Muscle of back (tissue), 11 donors: ENCODE results near the gene OBSL1. TPM values are rescaled to one million over a fixed set of nuclear protein-coding genes. Genes with fewer than 3 reads are reported as not detected.

Source experiments
- DNase-seq, 3 donors: peaks; one replicate each; pipeline versions ENCODE4 v3.0.0 to v3.0.0-alpha.2; 2013
- polyA plus RNA-seq, 10 donors: library from polyadenylated mRNA; unstranded; fragments of 120-200 nt; gene quantifications; one replicate each; pipeline ENCODE4 v1.2.1, GENCODE V29; 2013; ENCODE audit not compliant: insufficient read length in 10 of 10

OBSL1 gene
- polyA plus RNA-seq, 10 donors = 94.0 to 139 (median 117) TPM

DNA sequence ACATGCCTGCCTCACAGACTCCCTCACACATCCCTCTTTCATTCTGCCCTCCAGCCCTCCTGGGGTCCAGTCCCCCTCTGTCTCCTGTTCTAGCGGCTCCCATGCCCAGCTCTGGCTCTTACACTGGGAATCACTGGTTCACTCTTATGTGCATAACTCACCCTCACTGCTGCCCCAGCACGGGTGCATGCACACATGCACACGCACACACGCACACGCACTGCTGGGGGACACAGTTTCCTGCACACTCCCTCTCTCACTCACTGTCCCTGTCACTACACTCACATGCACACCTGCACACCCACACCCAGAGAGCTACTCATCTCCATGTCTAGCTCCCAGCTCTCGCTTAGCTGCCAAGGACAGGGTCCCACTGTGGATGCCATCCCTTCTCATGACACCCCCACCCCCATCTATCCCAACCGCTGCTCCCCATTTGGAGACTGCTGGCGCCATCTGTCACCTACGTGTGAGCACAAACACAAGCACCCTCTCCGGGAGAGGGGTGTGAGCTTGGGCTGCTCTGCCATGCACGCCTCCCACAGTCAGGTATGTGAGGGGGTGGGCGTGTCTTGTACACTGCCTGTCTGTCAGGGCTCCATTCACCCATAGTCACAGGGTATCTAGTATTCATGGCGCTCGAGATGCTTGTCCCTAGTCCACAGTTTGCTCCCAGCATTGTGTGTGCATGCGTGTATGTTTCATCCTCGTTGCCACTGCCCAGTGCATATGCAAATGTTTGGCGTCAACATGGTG lies 55.3 kb downstream of the OBSL1 start:
- no peak for DNase-seq

DNA sequence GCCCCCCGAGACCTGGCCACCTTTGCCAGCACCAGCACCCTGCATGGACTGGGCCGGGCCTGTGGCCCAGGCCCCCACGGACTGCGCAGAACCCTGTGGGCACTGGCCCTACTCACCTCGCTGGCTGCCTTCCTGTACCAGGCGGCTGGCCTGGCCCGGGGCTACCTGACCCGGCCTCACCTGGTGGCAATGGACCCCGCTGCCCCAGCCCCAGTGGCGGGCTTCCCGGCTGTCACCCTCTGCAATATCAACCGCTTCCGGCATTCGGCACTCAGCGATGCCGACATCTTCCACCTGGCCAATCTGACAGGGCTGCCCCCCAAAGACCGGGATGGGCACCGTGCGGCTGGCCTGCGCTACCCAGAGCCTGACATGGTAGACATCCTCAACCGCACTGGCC lies 56.5 kb downstream of the OBSL1 start:
- DNase-seq = no peak

DNA sequence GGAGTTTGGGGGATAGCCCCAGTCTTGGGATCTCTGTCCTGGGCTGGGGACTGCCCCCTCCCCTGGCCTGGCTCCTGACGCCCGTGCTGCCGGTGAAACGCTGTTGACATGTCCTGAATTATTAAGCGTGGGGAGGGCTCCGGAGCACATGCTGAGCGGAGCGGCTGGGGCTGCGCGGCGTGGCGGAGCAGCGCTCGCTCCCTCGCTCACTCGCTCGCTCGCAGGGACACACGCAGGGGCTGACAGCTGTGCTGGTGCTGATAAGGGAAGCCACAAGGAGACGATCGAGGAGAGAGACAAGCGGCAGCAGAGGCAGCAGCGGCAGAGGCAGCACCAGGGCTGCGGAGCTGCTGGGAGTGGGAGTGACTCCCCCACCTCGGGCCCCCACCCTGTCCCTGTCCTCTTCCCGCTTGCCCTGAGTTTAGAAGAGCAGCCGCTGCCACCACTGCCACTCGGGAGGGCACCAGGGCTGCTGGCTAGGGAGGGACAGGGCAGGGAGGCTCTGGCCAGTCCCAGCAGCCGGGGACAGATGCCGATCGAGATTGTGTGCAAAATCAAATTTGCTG lies 57.1 kb downstream of the OBSL1 start, which contains the start of gene ASIC4:
Gene ASIC4, plus strand, starts transcription at position 287 of the 566 bp plus-strand sequence. Its CDS starts 243 bp downstream, at position 530.
- peak in 1 of 3 donors; percentile 52 for DNase-seq

DNA sequence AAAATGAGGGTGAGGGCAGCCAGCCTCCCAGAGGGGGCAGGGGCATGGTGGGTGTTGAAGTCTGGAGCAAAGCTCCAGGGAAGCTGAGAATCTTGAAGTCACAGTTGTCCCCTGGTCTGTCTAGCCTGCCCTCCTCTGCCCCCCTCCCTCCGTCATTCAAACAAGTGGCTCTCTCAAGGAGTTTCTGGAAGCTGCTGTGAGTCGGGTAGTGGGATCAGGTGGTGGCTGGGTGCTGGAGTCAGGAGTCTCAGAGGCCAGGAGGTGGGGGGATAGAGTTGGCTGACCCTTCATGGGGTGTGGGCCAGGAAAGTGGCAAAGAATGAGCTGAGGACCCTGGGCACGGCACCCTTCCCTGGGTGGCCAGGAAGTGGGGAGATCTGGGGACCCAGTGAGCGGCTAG lies 57.6 kb downstream of the OBSL1 start:
- DNase-seq = no peak

DNA sequence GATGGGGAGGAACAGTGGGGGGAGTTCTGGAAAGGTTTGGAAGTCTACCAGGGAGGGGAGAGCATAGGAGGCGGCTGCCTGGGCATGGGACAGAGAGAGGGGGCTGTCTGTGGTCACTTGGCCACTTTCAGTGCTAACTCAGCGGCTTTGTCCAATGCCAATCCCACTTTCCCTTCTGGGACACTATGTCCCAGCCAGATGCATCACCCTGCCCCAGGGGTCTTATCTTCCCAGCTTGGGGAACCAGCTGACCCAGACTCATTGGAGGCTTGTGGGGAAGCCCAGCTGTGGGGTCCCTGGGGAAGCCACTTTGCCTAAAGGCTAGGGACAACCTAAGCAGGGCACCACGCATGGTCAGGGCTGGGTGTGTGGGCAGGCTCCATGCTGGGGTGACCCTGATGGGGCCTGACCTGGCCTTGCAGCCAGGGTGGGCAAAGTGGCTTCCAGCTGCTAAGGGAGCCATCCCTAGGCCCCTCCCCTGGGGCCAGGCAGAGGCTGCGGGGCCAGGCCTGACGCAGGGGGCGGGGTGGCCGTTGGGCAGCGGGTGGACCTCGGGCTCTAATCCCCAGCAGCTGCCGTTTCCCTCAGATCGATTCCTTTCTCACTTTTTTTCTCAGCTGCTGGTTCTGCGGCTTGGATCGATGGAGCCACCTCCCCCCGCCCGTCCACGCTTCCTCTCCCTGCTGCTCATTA lies 58.7 kb downstream of the OBSL1 start:
- DNase-seq = peak in 1 of 3 donors; percentile 38

DNA sequence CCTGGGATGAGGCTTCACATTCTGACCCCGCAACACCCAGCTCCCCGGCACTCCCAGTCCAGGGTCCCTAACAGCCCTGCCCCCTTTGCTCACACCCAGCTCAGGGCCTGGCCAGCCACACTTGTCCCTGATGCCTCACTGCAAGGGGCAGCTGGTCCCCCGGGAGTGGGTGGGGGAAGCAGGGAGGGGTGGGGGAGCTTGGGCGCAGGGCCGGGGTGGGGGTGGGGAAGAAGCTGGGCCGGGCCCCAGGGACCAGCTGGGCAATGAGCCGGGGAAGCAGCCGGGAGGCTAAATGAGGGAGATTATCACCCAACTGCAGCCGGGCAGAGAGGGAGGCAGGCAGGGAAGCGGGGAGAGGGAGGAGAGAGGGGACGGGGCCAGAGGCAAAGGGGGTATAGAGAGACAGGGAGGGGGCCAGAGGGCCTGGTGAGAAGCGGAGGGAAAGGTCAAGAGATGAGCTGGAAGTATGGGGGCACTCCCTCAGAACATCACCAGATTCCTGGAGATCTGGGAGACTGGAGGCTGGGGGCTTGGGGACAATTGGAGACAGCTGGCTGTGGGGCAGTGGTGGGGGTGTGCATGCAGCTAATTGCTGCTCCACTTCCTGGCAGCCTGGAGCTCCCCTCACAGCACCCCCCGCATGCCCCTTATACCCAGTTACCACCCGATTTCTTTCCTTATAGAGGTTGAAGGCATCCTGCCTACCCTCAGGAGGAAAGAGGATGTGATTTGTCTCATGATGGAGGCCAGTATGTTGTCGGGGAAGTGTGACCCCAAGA lies 59.6 kb downstream of the OBSL1 start:
- DNase-seq = no peak

DNA sequence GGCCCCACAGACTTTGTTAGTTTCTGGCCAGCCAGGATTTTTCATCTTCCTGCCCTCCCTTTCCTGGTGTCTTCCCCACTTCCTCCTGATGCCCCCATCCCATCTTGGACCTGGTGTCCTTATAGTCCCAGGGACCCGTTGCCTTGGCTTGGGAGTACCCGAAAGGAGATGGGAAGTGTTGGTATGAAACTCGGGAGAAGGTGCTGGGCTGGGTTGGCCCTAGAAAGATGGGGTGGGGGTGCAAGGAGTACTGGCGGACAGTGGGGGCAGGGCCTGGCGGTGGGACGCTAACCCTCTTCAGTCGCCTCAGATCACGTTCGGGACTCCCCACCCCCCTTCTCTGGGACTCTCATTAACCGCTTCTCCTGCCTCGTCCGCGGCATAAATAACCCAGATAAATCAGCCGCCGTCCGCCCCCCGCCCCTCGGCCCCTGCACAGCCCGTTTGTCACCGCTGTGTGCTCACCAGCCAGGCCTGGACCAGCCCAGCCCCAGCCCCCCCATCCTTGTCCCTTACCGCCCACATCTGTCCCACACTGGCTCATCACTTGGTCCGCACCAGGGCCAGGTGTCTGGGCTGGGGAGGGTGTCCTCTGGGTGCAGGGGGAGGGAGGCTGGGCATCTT lies 60.7 kb downstream of the OBSL1 start:
- DNase-seq = no peak

DNA sequence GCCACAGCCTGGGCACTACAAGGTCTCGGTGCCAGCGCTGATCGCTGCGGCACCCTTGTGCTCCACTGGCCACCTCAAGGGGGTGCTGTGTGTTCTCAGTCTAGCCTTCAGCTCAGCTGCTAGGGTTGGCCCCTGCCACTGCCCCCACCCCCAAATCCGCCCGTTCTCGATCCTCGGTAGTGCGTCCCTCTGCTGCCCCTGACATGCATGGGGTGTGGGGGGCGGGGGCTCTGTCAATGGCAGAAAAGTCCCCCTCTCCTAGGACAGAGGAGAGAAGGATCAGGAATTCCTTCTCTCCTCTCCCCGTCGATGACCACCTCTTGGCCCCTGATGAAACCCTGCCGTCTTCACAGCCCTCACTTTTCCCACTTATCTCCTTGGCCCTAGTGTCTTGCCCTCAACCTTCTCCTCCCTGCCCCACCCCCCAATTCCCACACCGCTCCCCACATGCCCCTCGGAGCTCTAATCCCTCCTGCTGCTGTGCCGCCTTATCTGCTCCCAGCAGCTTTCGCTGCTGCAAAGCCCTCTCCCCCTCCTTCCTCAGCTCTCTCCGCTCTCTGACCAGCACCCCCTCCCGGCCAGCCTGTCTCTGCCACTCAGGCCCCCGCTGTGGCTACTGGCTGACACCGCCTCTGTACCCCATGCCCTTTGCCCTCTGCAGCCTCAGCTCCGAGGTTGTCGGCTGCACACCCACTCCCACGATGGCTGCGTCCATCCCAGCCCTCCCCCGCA lies 61.4 kb downstream of the OBSL1 start:
- peak in 2 of 3 donors; percentile 63 to 84 for DNase-seq

DNA sequence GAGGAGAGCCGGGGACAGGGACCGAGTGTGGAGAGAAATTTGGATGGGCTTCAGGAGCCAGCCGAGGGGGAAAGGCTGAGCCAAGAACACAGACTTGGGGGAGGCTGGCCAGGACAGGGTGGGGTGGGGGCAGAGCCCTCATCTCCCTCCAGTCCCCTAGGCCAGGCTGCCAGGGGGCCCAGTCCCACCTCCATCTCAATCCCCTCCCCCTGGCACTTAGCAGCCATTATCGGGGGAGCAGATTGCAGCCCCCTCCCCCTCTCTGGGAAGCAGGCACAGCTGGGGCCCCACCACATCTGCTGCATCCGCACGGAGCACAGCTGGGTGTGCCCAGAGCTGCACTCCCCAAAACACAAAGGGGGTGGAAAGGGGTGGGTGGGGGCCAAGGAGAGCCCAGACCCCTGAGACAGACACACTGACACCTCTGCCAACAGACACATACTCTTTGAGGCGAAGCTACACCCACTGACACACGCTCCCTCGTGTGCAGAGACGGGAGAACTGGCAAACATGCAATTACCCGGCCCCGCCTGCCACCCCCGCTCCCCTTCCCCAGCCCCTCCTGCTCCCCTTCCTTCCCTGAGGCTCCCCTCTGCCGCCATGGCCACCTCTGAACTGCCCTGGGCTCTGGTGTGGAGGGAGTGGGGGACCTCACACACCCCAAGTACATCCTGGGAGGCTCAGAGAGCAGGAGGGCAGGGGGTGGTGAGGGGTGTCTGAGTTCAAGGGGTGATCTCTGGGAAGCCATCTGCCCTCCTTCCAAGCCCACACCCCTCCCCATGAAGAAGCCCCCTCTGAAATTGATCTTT lies 62.2 kb downstream of the OBSL1 start:
- peak in 1 of 3 donors; percentile 71 for DNase-seq

DNA sequence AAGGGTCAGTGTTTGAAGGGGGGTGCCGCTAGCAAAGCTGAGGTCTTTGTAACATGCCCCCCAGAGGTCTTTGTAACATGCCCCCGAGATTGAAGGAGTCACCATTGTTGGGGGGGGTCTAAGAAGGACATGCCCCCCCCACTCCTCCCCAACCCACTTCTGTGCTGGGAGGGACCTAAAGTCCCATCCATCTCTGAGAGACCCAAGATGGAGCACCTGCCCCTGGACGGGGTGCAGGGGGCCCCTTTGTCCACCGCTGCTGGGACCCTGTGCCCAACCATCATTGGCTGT lies 63.0 kb downstream of the OBSL1 start:
- no peak for DNase-seq

DNA sequence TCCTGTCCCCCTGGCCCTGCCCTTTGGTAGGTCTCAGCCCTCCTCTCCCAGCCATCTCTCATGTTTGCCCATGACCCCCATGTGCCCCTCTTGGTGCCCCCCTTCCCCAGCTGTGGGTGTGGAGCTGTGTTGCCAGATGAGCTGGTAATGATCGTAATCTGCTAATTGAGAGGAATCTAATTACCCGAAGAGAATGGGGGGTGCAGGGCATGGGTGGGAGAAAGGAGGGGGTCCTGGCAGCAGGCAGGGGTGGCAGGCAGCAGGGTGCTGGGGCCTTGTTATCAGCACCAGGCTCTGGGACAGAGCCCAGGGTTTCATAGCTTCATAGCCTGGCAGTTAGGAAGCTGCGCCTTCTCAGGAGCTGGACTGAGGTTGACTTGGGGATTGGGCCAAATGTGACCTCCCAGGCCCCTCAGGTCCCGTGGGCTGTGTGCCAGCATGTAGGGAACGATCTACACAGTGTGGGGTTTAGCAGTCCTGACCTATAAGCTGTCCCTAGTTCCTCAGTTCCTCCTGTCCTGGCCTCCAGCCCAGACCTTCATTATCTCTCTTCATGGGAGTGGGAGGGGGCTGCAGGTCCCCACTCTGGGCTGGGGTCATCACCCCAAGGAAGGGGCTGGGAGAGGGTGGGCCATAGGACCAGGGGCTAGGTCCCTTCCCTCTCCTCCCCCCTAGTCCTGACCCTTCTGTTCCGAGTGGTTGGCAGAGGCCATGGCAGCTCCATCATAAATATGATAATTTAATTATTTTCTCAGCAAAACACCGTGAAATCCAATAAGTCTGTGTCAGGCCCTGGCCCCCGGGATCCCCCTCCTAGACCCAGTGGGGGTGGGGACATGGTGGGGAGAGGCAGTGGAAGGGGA lies 63.5 kb downstream of the OBSL1 start:
- no peak for DNase-seq

DNA sequence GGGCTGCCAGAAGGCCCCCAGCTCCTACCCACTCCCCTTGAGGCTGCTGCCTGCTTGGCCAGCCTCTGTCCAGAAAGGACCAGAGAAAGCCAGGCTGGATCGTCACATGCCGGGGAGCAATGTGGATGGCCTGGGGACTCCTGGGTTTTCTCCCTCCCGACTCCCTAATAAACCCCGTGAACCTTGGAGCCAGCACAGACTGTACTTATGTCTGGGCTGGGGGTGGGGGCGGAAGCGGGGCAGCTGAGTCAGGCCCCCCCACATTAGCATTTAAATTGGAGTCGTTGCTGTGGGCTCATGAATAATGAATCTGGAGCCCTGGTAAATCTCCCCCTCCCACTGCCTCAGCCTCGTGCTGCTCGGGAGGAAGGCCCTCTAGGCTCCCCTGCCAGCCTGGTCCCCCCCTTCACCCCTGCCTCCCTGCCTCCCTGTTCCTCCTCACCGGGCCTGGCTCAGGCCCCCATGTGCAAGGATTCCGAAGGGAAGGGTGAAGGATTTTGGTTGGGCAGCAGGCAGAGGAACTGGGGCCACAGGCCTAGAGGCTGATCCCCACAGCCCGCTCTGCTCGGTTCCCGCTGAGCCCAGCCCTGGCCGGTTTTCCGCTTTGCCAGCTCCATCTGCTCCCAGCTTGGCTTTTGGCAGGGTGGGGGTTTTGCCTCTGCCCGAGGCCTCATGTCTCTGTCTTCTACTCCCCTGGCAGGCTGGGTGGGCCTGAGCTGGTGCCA lies 64.4 kb downstream of the OBSL1 start:
- DNase-seq = peak in 1 of 3 donors; percentile 62

DNA sequence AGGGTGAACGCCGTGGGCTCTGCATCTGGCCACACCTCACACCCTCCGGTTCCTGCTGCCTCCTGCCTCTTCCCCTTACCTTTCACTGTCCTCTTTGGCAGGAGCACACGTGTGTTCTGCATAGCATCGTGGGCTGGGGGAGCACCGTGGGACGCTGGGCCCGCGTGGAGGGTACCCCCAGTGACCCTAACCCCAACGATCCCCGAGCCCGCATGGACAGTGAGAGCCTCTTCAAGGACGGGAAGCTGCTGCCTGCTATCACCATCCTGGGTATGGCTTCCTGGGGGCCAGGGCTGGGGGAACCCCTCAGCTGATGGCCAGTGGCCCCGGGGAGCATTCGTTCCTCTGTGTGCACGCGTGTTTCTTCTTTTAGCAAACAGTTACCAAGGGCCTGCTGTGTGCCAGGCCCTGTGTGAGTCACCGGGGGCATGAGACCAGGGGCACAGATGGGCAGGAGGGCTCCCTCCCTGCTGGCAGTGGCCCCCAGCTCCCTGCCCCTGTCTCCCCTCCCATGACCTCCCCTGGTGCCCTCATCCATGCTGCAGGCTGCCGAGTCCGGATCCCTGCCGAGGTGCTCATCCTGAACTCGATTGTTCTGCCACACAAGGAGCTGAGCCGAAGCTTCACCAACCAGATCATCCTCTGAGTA lies 65.1 kb downstream of the OBSL1 start:
- DNase-seq = no peak

DNA sequence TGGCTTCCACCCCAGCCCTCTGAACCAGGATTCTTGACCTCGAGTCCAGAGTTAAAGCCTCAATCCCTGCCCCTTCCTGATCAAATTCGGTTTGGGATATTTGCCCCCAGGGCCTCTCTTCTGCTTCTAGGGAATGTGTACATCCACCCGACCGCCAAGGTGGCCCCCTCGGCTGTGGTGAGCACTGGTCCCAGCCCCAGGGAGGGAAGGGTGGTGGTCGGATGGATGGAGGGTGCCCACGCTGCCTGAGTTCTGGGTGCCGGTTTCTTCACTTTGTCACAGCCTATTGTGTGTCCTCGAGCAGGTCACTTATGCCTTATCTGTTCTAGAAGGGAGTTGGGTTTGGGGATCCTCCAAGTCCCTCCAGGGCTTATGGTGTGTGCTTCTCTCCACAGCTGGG lies 65.8 kb downstream of the OBSL1 start:
- DNase-seq = no peak

DNA sequence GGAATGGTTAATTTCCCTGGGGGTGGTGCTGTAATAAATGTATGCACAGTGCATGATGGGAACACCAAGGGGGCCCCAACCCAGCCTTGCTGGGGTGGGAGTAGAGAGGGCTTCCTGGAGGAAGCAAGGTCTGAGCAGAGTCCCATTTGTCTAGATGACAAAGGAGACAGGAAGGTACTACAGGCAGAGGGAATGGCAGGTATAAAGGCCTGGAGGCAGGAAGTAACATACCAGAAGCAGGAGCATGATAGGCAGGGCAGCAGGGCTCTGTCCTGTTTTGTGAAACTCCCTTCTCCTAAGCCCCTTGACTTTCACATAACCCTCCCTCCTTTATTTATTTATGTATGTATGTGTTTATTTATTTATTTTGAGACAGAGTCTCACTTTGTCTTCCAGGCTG lies 68.7 kb downstream of the OBSL1 start:
- no peak for DNase-seq

DNA sequence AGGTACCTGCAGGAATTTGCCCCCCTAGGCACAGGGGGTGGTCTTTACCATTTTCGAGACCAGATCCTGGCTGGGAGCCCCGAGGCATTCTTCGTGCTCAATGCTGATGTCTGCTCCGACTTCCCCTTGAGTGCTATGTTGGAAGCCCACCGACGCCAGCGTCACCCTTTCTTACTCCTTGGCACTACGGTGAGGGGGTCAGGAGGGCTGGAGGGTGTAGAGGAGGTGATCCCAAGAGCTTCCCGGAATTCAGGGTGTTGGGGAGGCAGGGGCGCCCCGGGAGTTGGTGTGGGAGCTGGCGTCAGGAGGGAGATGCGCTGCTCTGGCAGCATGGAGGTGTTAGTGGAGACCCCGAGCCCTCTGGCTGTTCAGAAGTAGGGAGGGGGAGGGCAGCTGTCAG lies 69.5 kb downstream of the OBSL1 start:
- no peak for DNase-seq
